GM23248 (cell line): ENCODE results near the gene LRRC73.
"Not testable (repeated sequence)": the region's sequence is repeated elsewhere in the genome, so short reads cannot be mapped to it uniquely, and the experiment has no call there.

ENCODE experiments used
- EZH2 ChIP-seq: fragments of 200-600 bp; sonication (generic); IDR thresholded peaks from 2 replicates; pipeline ENCODE4 v1.6.1; 2018; ENCODE audit warnings: antibody characterized with exemption, mild to moderate bottlenecking; ENCODE audit not compliant: insufficient read depth, poor library complexity, severe bottlenecking
- EZH2phosphoT487 ChIP-seq: fragments of 200-600 bp; sonication (generic); IDR thresholded peaks from 2 replicates; pipeline ENCODE4 v1.6.1; 2018; ENCODE audit warnings: antibody characterized with exemption, moderate library complexity, mild to moderate bottlenecking, low read depth; ENCODE audit not compliant: insufficient read depth

GRCh38 chr6:43539409-43539808 is 29.3 kb upstream of the LRRC73 start:
- not testable (repeated sequence) for TF ChIP-seq EZH2phosphoT487, EZH2
